BLaER1 treated with 17β-estradiol and CSF1 and Interleukin-3, amounts not matched to agents 10 nM and 100 nM (cell line): Measurements from ENCODE around the gene ISOC2.

Experiments
- H3K27ac ChIP-seq, 11 experiments: shearing (Covaris generic); formaldehyde crosslinking; 2 replicates each; pipeline ENCODE4 v1.8.1; 2022
- H3K27me3 ChIP-seq, 11 experiments: shearing (Covaris generic); formaldehyde crosslinking; 2 replicates each; pipeline ENCODE4 v1.8.1; 2022
- H3K36me3 ChIP-seq, 11 experiments: shearing (Covaris generic); formaldehyde crosslinking; 2 replicates each; pipeline ENCODE4 v1.8.1; 2022
- H3K4me1 ChIP-seq, 10 experiments: shearing (Covaris generic); formaldehyde crosslinking; 2 replicates each; pipeline ENCODE4 v1.8.1; 2022
- H3K4me2 ChIP-seq, 11 experiments: shearing (Covaris generic); formaldehyde crosslinking; 2 replicates each; pipeline ENCODE4 v1.8.1; 2022
- H3K4me3 ChIP-seq, 10 experiments: shearing (Covaris generic); formaldehyde crosslinking; 2 replicates each; pipeline ENCODE4 v1.8.1; 2022
- H3K9ac ChIP-seq, 11 experiments: shearing (Covaris generic); formaldehyde crosslinking; 2 replicates each; pipeline ENCODE4 v1.8.1; 2022
- H3K9me3 ChIP-seq, 11 experiments: shearing (Covaris generic); formaldehyde crosslinking; replicated peaks in 1 of 11; 2 replicates each; pipeline ENCODE4 v1.8.1; 2022
- H4K20me1 ChIP-seq, 11 experiments: shearing (Covaris generic); formaldehyde crosslinking; 2 replicates each; pipeline ENCODE4 v1.8.1; 2022
- Cebpa-rat ChIP-seq, 11 experiments: shearing (Covaris generic); IDR thresholded peaks; 2 replicates each; pipeline ENCODE4 v1.8.1; 2022

Gene ISOC2

GRCh38 chr19:55486971-55487923, 25.8 kb upstream of the ISOC2 start:
- no peak for TF ChIP-seq Cebpa-rat (IDR thresholded peaks at IDR 0.05)
- Histone ChIP-seq H4K20me1 (peaks cover 0 to 35% (median 0%) of the 10 kb centered on the region in 11 experiments; a peak in 9 of 22 replicates), H3K36me3 (peaks cover 0 to 17% (median 11%) of the 10 kb centered on the region in 11 experiments; a peak in 15 of 22 replicates), H3K4me1 (peaks cover 51 to 78% (median 64%) of the 10 kb centered on the region in 10 experiments), H3K27ac (peak overlapping the region; percentile 8 to 80 (median 61); a peak in 21 of 22 replicates), H3K4me2 (peak overlapping the region; percentile 89 to 100 (median 96)), H3K9ac (peak overlapping the region; percentile 31 to 83 (median 78)), H3K4me3 (peak overlapping the region in 2 of 10 experiments; percentile 16 to 79; a peak in 2 of 20 replicates), H3K27me3 (no peaks in the 10 kb centered on the region), H3K9me3 (no peaks in the 10 kb centered on the region)

GRCh38 chr19:55486043-55486970, 24.9 kb upstream of the ISOC2 start:
- no peaks in the 10 kb centered on the region for H3K27me3 ChIP-seq
- peaks cover 2 to 24% (median 12%) of the 10 kb centered on the region in 11 experiments; a peak in 15 of 22 replicates for H3K36me3 ChIP-seq
- peak overlapping the region; percentile 89 to 100 (median 96) for H3K4me2 ChIP-seq
- H3K4me3 ChIP-seq: peak overlapping the region; percentile 64 to 79 (median 68); a peak in 10 of 20 replicates
- no peaks in the 10 kb centered on the region for H3K9me3 ChIP-seq
- peaks cover 51 to 72% (median 62%) of the 10 kb centered on the region in 10 experiments for H3K4me1 ChIP-seq
- TF ChIP-seq Cebpa-rat (IDR thresholded peaks at IDR 0.05): no peak
- peak overlapping the region; percentile 51 to 83 (median 78); a peak in 20 of 22 replicates for H3K9ac ChIP-seq
- peaks cover 0 to 38% (median 0%) of the 10 kb centered on the region in 11 experiments; a peak in 9 of 22 replicates for H4K20me1 ChIP-seq
- peak overlapping the region in 10 of 11 experiments; percentile 38 to 80 (median 64); a peak in 18 of 22 replicates for H3K27ac ChIP-seq

DNA sequence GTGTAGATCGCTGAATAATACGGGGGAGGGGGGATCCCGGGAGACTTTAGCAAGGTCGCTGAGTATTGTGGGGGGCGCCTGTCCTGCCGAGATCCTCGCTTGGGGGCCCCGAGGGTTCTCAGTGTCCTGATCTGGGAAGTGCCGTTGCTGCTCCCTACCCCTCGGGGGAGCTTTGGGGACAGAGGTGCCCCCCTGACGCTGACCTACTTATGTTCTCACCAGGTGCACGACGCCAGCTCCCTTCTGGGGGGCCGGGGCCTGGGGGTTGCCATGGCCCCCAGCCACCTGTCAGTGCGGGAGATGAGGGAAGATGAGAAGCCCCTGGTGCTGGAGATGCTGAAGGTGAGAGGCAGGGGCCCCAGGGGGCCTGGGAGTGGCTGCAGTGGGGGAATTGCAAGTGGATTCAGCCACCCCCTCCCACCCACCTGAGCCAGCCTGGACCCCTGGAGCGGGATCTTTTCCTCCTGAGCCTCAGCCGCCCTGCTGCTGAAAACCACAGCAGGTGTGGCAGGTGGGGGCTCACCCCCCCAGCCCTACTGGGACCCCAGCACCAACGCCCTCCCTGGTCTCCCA, 24.1 kb upstream of the ISOC2 start:
- Histone ChIP-seq H4K20me1 (peaks cover 0 to 46% (median 0%) of the 10 kb centered on the region in 11 experiments; a peak in 10 of 22 replicates), H3K27ac (peak overlapping the region; percentile 62 to 80 (median 72)), H3K36me3 (peaks cover 4 to 31% (median 12%) of the 10 kb centered on the region in 11 experiments; a peak in 15 of 22 replicates), H3K4me1 (peaks cover 51 to 66% (median 59%) of the 10 kb centered on the region in 10 experiments), H3K4me3 (peak overlapping the region; percentile 64 to 79 (median 68)), H3K27me3 (no peaks in the 10 kb centered on the region), H3K9me3 (no peaks in the 10 kb centered on the region), H3K4me2 (peak overlapping the region; percentile 89 to 100 (median 96)), H3K9ac (peak overlapping the region; percentile 71 to 83 (median 78))
- no peak for TF ChIP-seq Cebpa-rat (IDR thresholded peaks at IDR 0.05)

- peak within 1 kb of the TSS; percentile 89 to 100 (median 96) for H3K4me2 ChIP-seq
- H3K9ac ChIP-seq: peak within 1 kb of the TSS; percentile 71 to 83 (median 78)
- peaks cover 0 to 50% (median 3%) of the 10 kb centered on the region in 11 experiments; a peak in 11 of 22 replicates for H4K20me1 ChIP-seq
- H3K27me3 ChIP-seq: no peaks in the 10 kb centered on the region
- peak within 1 kb of the TSS; percentile 62 to 80 (median 72) for H3K27ac ChIP-seq
- no peak for TF ChIP-seq Cebpa-rat (IDR thresholded peaks at IDR 0.05)
- H3K9me3 ChIP-seq: no peaks in the 10 kb centered on the region
- H3K4me1 ChIP-seq: peaks cover 51 to 64% (median 59%) of the 10 kb centered on the region in 10 experiments
- peaks cover 4 to 32% (median 12%) of the 10 kb centered on the region in 11 experiments; a peak in 15 of 22 replicates for H3K36me3 ChIP-seq
- peak within 1 kb of the TSS; percentile 64 to 79 (median 68) for H3K4me3 ChIP-seq
Measured at GRCh38 chr19:55484593-55485438, 23.4 kb upstream of the ISOC2 start, which contains the start of gene NAT14. Gene NAT14, plus strand, starts transcription at chr19:55485188. Its CDS starts 521 bp downstream, at chr19:55485709.

GRCh38 chr19:55483706-55484592, 22.5 kb upstream of the ISOC2 start:
- Histone ChIP-seq H3K9me3 (no peaks in the 10 kb centered on the region), H3K36me3 (peaks cover 4 to 32% (median 12%) of the 10 kb centered on the region in 11 experiments; a peak in 15 of 22 replicates), H3K27ac (peak overlapping the region in 10 of 11 experiments; percentile 63 to 80 (median 72); a peak in 19 of 22 replicates), H3K4me2 (peak overlapping the region; percentile 89 to 100 (median 96)), H3K27me3 (no peaks in the 10 kb centered on the region), H3K4me3 (peak overlapping the region; percentile 64 to 79 (median 68)), H4K20me1 (peaks cover 0 to 58% (median 8%) of the 10 kb centered on the region in 11 experiments; a peak in 13 of 22 replicates), H3K9ac (peak overlapping the region; percentile 71 to 83 (median 78)), H3K4me1 (peaks cover 56 to 64% (median 60%) of the 10 kb centered on the region in 10 experiments)
- TF ChIP-seq Cebpa-rat (IDR thresholded peaks at IDR 0.05): no peak

DNA sequence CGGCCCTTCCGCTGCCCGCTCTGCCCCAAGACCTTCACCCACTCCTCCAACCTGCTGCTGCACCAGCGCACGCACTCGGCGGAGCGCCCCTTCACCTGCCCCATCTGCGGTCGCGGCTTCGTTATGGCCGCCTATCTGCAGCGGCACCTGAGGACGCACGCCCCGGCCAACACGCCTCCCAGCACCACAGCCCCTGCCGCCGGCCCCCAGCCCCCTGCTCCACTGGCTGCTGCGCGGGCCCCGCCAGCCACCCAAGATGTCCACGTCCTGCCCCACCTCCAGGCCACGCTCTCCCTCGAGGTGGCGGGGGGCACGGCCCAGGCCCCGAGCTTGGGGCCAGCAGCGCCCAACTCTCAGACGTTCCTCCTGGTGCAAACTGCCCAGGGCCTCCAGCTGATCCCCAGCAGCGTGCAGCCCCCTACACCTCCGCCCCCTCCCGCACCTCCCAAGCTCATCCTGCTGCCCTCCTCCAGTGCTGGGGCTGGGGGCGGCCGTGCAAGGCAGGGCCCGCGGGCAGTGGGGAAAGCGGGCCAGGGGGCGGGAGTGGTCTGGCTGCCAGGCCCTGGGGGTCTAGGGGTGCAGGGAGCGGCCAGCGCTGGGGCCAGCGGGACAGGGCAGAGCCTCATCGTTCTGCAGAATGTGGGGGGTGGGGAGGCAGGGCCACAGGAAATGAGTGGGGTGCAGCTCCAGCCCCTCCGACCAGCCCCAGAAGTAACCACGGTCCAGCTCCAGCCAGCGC, 21.7 kb upstream of the ISOC2 start:
- Histone ChIP-seq H3K9me3 (no peaks in the 10 kb centered on the region), H3K4me1 (peaks cover 57 to 66% (median 62%) of the 10 kb centered on the region in 10 experiments), H3K9ac (peak overlapping the region in 4 of 11 experiments; percentile 78 to 83 (median 82); a peak in 4 of 22 replicates), H3K4me3 (no peak overlapping the region), H4K20me1 (peaks cover 0 to 61% (median 12%) of the 10 kb centered on the region in 11 experiments; a peak in 14 of 22 replicates), H3K27me3 (no peaks in the 10 kb centered on the region), H3K4me2 (peak overlapping the region in 10 of 11 experiments; percentile 89 to 100 (median 97); a peak in 15 of 22 replicates), H3K36me3 (peaks cover 4 to 32% (median 12%) of the 10 kb centered on the region in 11 experiments; a peak in 15 of 22 replicates), H3K27ac (no peak overlapping the region)
- no peak for TF ChIP-seq Cebpa-rat (IDR thresholded peaks at IDR 0.05)
